Fibroblast of skin of left quadriceps (primary cell): Measurements from ENCODE around the gene MRPL54.
"Not testable (repeated sequence)": the region's sequence is repeated elsewhere in the genome, so short reads cannot be mapped to it uniquely, and the experiment has no call there.

Experiments
- DNase-seq, 2 experiments: peaks; one replicate each; pipeline ENCODE4 v3.0.0-alpha.2; 2013; ENCODE audit warnings: low read depth in 2 of 2

Gene MRPL54

DNA sequence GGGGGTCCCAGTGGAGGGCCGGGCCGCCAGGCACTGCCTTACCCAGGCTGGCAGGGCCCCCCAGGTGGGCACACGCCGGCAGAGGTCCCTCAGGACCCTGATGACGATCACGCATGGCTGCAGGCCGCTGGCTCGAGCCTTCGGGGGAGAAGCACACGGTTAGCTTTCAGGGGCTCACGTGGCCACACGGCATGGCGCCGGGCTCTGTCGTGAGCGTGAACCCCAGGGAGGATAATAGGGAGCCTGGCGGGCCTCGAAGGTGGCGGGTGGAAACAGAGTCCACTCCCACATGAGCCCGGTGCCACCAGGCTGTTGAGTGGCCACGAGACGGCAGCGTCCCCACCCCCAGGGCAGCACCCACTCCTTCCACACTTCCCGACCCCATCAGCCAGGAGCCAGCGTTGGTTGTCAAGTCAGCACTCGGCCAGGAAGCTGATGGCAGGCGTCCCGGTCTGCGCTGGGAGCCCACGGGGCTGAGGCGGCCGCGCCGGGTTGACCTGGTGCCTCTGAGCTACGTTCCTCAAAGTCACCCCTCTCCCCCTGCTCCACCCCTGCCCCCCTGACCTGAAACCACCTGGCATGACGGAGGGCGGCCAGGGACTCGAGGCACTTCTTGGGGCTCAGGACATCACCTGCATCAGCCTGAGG lies 48.4 kb downstream of the MRPL54 start:
- DNase-seq = no peak

DNA sequence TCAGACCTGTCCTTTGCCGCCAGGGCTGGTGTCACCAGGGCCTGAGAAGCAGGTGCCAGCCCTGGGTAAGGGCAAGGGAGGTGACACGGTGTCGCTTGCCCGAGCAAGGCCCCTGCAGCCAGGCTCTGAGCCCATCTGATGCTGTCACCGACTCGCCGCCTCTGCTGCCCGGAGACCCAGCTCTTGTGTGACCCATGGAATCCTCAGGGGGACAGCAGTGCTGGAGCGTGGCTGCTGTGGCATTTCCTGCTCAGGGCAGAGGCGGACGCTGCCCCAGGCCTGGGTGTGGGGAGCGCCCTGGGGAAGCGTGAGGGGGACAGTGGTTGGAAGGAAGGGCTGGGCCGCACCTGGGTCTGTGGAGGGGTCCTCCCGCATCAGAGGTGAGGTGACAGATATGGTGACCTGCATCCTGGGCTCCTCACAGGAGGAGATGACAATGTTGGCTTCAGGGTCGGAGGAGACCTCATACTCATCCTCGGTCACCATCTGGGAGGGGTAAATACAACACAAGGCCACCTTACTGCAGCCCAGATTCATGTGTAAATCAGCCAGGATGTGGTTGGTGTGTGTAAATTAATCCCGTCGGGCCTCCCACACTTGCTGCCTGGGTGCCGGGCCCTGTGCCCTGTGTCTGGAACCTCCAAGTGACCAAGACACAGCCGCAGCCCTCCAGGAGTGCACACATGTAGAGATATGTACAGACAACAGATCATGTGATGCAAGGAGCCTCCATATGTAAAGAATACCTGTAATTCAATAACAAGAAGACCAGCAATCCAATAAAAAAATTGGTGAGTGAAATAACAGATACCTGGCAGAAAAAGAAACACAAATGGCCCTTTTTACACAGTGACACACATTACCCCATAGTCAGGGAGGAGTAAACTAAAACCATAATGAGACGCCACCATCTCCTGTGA lies 51.3 kb downstream of the MRPL54 start:
- no peak for DNase-seq

GRCh38 chr19:3814648-3815047 lies 52.2 kb downstream of the MRPL54 start:
- DNase-seq = no peak

- not testable (repeated sequence) for DNase-seq
Measured at GRCh38 chr19:3816148-3816547, 53.7 kb downstream of the MRPL54 start.

DNA sequence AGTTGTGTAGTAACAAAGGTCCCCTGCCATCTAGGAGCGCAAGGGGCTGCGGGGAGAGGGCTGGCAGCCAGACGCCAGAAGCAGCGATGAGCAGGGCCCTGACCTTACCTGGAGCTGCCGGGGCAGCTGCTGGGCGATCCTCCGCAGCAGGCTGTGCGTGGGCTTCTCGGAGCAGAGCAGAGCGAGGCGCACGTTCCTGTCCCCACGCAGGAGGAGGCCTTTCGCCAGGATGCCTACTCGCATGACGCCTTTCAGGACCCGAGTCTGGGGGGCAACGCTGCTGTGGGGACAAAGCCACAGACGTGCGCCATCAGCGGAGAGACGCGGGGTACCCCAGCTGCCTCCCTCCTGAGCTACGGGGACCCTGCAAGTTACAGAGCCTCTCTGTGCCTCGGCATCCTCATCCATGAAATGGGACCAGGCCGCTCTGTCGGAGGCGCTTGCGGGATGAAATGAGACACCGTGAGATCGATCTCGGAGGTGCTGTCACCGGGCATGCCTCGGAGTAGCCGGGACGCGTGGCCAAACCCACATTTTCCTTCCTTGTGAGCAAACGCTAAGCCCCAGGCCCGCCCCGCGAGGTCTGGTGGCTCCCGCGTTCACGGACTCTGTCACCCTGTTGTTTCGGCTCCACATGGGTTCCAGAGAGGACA lies 54.2 kb downstream of the MRPL54 start:
- no peak for DNase-seq
